Spleen (tissue), 7 donors: ENCODE data around the gene NRG3.

Source experiments
- CTCF ChIP-seq, 11 experiments: fragments of 200-600 bp in 7 of 11; fragments of 450-650 bp in 4 of 11; sonication (generic) in 4 of 11; IDR thresholded peaks in 8 of 11; conservative IDR thresholded peaks in 3 of 11; 1 replicate in 7 of 11; 2 replicates in 4 of 11; pipeline versions ENCODE4 v1.4.0 to v1.8.0; 2016 to 2021; ENCODE audit warnings: antibody characterized with exemption in 11 of 11, inconsistent platforms in 4 of 11, mild to moderate bottlenecking in 1 of 11
- POLR2A ChIP-seq, 3 donors: fragments of 450-650 bp; IDR thresholded peaks; one replicate each; pipeline ENCODE4 v1.5.1; 2017; ENCODE audit warnings: antibody characterized with exemption in 3 of 3, mild to moderate bottlenecking in 1 of 3
- donor health status: DM: no; HTN: no; CAD: no; lungs with moderate emphysema.
- donor health status: DM: no; HTN: no; CAD: no.
- donor health status: DM: no; HTN: no; CAD: no.

GRCh38 chr10:82161264-82161663, 286.3 kb downstream of the NRG3 start:
- no peak for TF ChIP-seq CTCF (IDR thresholded peaks at IDR 0.05 in 8 of 11, conservative IDR thresholded peaks at IDR 0.05 in 3 of 11)
- TF ChIP-seq POLR2A (IDR thresholded peaks at IDR 0.05) = no peak
